Activated CD4-positive, alpha-beta T cell treated with anti-CD3 and anti-CD28 coated beads, Interleukin-10, Interleukin-2, amounts not matched to agents 100 ng/mL and 50 ng/mL, durations not matched to agents 16 hours and 8 hours (primary cell): ENCODE results near the gene GRIA4.

Source experiments
- DNase-seq: peaks from one replicate; pipeline ENCODE4 v3.0.0-alpha.2; 2020

The GRIA4 gene

GRCh38 chr11:105641433-105641832 lies 31.6 kb downstream of the GRIA4 start:
- DNase-seq = no peak

GRCh38 chr11:105642870-105643269 lies 33.0 kb downstream of the GRIA4 start:
- DNase-seq = peak; percentile 0

- DNase-seq = no peak
Observed at GRCh38 chr11:105644839-105645573, 35.1 kb downstream of the GRIA4 start.

GRCh38 chr11:105647780-105648179 lies 37.9 kb downstream of the GRIA4 start:
- no peak for DNase-seq

- DNase-seq = no peak
Observed at GRCh38 chr11:105648762-105649161, 38.9 kb downstream of the GRIA4 start.

- no peak for DNase-seq
Observed at GRCh38 chr11:105665281-105665680, 55.4 kb downstream of the GRIA4 start.

GRCh38 chr11:105667441-105667840 lies 57.6 kb downstream of the GRIA4 start:
- DNase-seq = no peak

- DNase-seq = no peak
Observed at GRCh38 chr11:105670811-105671210, 60.9 kb downstream of the GRIA4 start.

- peak; percentile 3 for DNase-seq
Observed at GRCh38 chr11:105673089-105673488, 63.2 kb downstream of the GRIA4 start.

GRCh38 chr11:105689631-105690030 lies 79.8 kb downstream of the GRIA4 start:
- no peak for DNase-seq

GRCh38 chr11:105690467-105690866 lies 80.6 kb downstream of the GRIA4 start:
- no peak for DNase-seq

- no peak for DNase-seq
Observed at GRCh38 chr11:105693075-105693759, 83.3 kb downstream of the GRIA4 start.

GRCh38 chr11:105696000-105696399 lies 86.1 kb downstream of the GRIA4 start:
- DNase-seq = no peak

- no peak for DNase-seq
Observed at GRCh38 chr11:105697291-105697690, 87.4 kb downstream of the GRIA4 start.

- DNase-seq = no peak
Observed at GRCh38 chr11:105699203-105699602, 89.3 kb downstream of the GRIA4 start.

GRCh38 chr11:105700271-105700670 lies 90.4 kb downstream of the GRIA4 start:
- no peak for DNase-seq

- no peak for DNase-seq
Observed at GRCh38 chr11:105701098-105701497, 91.2 kb downstream of the GRIA4 start.

- DNase-seq = no peak
Observed at GRCh38 chr11:105705786-105706530, 96.1 kb downstream of the GRIA4 start.

GRCh38 chr11:105713106-105713505 lies 103.2 kb downstream of the GRIA4 start:
- no peak for DNase-seq

- DNase-seq = no peak
Observed at GRCh38 chr11:105713696-105714095, 103.8 kb downstream of the GRIA4 start.

- no peak for DNase-seq
Observed at GRCh38 chr11:105718641-105719040, 108.8 kb downstream of the GRIA4 start.

- DNase-seq = peak; percentile 15
Observed at GRCh38 chr11:105719073-105719822, 109.4 kb downstream of the GRIA4 start.

GRCh38 chr11:105720096-105720495 lies 110.2 kb downstream of the GRIA4 start:
- DNase-seq = no peak
